Kidney glomerular epithelial cell (primary cell): ENCODE measurements around the gene OCA2.
A peak's percentile ranks its signal among the peaks of the same experiment; 100 is the strongest.
"Not testable (repeated sequence)": the region's sequence is repeated elsewhere in the genome, so short reads cannot be mapped to it uniquely, and the experiment has no call there.

Source experiments
- DNase-seq: peaks from one replicate; lab custom pipeline; 2025; lab: John Stamatoyannopoulos, UW

The OCA2 gene

DNA sequence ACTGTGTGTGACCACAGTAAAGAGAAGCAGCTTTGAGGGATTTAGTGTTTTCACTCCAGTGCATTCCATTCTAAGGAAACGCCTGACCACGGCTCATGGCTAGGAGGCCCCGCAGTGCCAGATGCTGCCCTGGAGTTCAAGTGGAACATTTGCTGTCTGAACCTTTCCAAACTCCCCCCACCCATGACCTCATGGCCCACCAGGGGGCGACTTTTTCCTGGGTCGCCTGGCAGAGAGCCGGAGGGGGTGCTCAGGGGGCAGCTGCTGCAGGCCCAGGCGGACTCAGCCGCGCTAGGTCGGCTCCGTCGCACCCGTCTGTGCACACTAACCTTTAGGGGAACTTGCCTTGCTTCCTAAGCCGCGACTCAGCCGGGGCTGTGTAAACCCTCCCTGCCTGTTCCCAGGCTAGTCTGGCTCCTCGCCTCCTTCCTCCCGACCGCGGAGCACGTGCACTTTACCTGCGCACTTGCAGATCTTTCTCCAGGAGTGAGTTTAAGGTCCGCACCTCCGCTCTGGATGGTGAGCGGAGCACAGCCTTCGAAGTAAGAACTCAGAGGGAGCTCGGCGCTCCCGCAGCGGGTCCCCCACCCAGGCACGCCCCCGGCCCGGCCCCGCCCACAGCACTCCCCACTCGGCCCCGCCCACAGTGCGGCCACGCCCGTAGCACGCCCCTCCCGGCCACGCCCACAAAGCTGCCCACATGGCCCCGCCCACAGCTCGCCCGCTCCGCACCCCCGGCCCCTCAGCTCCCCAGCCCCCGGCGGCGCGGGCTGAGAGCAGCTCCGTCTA lies at the start of gene OCA2:
Gene OCA2, minus strand, starts transcription at position 550 of the 789 bp plus-strand sequence. CDS start 17,441 bp downstream, outside the sequence.
- no peak for DNase-seq

GRCh38 chr15:28147801-28148200 lies 48.7 kb upstream of the OCA2 start:
- no peak for DNase-seq

DNA sequence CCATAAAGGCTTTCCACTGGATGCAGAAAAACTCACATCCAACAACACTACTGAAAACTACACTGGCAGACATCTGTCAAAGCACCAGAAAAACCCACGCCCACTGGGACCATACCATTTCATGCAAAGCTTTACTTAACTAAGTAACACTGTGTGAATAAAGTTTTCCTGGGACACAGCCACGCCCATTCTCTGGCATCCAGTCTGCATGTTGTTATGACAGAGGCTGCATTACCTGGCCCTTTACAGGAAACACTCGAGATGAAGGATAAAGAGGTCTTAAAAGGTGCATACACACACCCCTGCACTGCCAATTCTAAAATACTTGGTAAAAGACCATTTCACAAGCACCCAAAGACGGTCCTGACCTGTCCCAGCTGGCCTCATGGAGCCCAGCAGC lies 46.3 kb upstream of the OCA2 start:
- DNase-seq, result not testable (repeated sequence)

- DNase-seq, result no peak
Observed at GRCh38 chr15:28140062-28140461, 40.9 kb upstream of the OCA2 start.

GRCh38 chr15:28137408-28138039 lies 38.4 kb upstream of the OCA2 start:
- not testable (repeated sequence) for DNase-seq

DNA sequence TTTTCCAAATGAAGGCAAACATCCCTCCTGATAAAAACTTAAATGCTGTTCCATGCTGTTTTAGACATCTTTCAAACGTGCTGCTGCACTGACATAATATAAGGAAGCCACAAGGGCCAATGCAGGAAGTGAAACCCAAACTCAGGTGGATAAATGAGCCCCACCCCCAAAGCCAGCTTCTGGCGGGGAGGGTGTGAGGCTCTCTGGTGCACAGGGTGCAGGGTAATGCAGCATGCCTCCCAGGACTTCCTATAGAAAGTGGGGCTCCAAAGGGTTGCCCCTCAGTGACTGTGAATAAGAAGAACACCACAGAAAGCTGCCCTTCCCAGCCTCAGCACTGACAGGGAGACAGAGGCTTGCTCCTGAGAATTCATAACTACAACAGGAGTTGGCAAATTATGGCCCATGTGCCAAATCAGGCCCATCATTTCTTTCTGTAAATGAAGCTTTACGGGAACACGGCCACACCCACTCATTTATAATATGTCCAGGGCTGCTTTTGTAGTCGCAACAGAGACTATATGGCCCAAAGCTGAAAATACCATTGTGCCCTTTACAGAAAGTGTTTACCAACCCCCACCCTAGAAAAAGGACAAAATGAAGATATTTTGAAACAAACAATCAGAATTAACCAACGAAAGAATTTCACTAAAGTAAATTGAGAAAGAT lies 37.3 kb upstream of the OCA2 start:
- DNase-seq, result not testable (repeated sequence)

GRCh38 chr15:28133281-28133680 lies 34.2 kb upstream of the OCA2 start:
- no peak for DNase-seq

DNA sequence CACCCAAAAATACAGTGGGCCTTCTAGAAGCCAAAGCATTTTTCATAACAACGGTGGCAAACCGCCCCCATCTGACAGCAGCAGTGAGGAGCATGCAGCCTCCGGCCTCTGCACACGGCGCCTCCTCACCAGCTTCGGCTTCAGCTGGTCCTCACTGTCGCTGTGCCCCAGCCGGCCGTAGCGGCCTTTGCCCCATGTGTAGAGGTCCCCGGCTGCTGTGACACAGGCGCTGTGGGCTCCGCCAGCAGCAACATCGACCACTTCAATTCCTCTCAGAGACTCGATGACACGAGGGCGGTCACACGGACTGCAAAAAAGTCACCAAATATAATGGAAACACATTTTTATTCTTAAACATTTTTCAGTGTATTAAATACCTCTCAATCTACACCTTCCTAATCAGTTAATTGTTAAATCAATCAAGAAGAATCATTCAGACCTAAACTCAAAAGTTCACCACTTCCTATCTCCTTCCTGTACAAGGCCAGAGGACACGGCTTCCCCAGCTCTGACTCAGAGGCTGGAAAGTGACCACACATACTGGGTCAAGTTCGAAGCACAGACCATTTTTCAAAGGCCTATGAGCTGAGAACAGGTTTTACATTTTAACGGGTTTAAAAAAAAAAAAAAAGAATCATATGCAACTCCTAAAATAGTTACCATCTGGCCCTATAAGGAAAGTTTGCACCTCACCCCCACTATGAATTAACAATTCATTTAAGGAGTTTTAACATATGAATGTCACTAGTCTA lies 33.6 kb upstream of the OCA2 start:
- DNase-seq, result no peak

DNA sequence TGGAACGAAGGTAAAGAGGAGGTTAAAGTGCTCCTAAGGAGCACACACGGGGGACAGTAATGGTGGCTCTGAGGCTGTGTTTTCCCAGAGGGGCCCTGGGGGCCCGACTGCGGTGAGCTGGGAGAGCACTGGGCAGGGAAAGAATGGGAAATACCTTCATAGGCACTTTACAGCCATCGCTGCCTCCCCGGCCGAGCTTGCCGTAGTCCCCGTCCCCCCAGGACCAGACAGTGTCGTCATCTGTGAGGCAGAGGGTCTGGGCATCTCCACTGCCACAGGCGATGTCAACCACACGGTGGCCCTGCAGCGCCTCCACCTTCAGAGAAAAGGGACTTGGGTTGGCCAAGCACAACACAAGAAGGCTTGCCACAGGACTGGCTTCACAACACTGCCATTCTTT lies 32.8 kb upstream of the OCA2 start:
- no peak for DNase-seq

- no peak for DNase-seq
Observed at GRCh38 chr15:28131400-28131799, 32.3 kb upstream of the OCA2 start.

DNA sequence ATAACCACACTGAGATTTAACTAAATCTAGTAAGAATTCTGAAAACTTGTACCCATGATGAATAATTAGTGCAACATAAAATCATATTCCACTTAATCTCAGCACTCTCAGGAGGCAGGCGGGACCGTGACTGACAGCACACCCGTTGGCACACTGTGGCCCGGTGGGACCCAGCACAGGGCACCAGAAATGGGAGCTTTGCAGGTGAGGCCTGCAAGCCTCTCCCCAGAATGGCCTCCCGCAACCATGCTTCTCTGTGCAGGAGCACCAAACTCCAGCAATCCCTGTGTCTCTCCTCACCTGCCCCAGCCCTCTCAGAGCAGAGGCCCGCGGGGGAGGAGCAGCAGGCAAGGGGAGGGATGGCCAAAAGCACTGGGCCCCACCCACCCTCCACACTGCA lies 31.5 kb upstream of the OCA2 start:
- no peak for DNase-seq

DNA sequence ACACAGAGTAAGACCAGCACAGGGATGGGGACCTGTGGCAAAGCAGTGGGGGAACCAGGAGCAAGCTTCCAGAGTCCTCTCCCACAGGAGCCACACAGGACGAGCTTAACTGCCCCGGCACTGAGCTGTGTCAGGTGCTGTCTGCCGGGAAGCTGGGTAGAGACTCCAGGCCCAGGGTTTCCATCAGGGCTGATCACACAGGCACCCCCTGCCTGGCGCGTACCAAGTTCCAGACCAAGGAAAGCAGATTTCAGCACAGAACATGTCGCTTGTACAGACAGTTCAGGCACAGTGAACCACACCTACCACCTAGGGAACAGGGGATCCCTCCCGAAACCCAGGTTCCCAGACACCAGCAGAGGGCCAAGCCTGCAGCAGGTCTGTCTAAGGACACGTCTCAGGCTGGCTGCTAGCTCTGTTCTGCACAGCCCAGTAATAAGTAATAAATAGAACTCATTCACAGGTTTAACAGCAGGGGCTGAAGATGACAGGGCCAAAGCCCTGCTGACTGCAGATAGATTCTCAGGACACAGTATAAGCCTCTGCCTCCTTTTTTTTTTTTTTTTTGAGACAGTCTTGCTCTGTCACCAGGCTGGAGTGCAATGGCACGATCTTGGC lies 30.2 kb upstream of the OCA2 start:
- no peak for DNase-seq

GRCh38 chr15:28128031-28128430 lies 28.9 kb upstream of the OCA2 start:
- no peak for DNase-seq

- DNase-seq, result no peak
Observed at GRCh38 chr15:28127036-28127435, 27.9 kb upstream of the OCA2 start.

DNA sequence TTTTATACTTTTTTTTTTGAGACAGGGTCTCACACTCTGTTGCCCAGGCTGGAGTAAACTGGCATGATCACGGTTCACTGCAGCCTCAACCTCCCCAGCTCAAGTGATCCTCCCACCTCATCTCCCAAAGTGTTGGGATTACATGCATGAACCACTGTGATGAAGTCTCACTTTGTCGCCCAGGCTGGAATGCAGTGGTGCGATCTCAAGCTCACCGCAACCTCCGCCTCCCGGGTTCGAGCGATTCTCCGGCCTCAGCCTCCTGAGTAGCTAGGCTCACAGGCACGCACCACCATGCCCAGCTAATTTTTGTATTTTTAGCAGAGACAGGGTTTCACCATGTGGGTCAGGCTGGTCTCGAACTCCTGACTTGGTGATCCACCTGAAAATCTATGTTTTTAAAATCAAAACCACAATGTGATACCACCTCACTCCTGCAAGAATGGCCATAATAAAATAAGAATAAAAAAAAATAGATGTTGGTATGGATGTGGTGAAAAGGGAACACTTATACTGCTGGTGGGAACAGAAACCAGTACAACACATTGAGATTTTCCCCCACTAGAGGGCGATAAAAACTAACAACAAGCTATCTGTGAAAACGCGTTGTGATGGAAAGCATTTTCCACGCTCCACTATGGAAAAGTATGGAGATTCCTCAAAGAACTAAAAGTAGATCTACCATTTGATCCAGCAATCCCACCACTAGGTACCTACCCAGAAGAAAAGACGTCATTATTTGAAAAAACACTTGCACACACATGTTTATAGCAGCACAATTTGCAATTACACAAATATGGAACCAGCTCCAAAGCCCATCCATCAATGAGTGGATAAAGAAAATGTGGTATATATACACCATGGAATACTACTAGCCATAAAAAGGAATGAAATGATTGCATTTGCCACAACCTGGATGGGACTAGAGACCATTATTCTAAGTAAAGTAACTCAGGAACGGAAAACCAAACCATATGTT lies 26.8 kb upstream of the OCA2 start:
- DNase-seq, result peak; percentile 13

DNA sequence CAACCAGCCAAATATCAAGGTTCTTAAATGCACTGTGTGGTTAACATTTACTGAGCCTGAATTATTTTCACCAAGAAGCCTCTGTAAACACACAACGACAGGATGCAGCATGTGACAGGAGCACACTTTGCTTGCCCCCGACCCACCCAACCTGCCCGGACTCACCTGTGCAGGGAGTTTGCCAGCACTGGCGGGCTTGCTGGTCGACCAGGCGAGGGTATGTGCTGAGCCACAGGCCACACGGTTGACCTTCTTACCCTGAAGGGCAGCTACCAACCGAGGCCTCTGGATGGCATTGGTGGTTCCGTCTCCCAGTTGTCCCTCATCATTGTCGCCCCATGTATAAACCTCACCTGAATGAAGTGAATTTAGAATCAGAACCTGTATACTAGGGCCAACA lies 25.7 kb upstream of the OCA2 start:
- no peak for DNase-seq

DNA sequence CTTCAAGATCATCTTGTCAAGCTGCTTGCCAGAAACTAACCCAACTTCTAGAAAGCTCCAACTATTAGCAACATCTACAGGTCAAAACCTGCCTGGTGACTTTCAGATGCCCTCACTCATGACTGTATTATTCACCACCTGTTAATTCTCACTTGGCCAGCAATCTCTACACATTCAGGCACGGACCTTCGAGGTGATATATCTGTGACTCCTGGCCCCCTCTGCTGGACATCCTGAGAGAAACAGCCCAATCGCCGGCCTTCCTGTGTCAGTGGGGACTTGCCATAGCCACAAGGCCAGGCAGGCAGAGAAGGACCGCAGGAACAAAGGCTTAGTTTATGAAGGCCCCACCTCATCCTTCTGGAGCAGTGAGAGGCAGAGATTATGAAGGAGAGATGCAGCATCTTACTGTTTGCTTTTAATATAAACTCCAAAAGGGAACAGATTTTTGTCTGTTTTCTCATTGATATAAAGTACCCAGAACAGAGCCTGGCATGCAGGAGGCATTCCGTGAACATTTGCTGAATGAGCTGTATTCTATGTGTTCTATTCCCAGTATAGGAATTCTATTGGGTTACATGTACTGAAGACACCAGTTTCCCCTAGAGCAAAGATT lies 24.4 kb upstream of the OCA2 start:
- peak; percentile 75 for DNase-seq

- no peak for DNase-seq
Observed at GRCh38 chr15:28122038-28122949, 23.2 kb upstream of the OCA2 start.

GRCh38 chr15:28121577-28121976 lies 22.5 kb upstream of the OCA2 start:
- not testable (repeated sequence) for DNase-seq
